ENCODE data around the gene VCPKMT.
A peak's percentile ranks its signal among the peaks of the same experiment; 100 is the strongest.

Gene VCPKMT
- 45.7 to 53.0 reads per million in 2 donors for total RNA-seq

DNA sequence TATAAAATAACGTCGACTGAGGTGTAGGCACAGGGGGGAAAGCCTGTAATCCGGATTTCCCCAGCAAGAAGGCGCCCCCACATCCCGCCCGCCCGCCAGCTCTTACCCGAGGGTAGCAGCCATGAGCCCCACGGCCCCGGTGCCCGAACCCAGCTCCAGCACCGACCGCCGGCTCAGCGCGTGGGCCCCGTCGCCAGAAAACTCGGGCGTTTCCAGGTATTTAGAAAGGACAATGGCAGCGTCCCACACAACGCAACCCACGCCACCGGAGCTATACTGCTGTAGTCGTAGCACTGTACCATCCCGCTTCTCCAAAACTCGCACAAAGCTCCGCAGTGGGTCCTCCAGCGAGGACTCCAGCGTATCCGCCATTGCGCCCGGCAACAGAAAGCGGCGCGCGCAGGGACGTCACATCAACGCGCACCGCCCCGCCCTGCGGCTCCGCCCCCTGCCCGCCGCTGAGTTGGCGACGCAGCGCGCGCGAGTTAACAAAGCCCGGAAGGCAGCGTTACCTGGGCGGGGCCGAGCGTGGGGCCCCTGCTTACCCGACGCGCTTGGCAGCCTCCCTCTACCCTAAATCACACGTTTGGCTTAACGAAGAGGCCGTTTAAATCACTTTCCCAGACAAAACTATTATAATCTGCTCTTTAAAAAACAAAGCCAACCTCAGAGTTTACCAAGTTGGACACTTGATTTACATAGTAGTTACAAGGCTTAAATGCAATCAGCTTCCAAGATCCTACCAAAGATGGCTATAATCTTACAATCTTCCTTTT lies at the start of gene VCPKMT:
VCPKMT (minus strand) TSS at position 392 of the 776 bp plus-strand sequence; CDS start at position 372, 20 bp downstream.
- DNase-seq = peak; percentile 89 to 96 (median 93)

- no peak for DNase-seq
These were observed 39.7 kb upstream of the VCPKMT start for GRCh38 chr14:50156111-50156510.

DNA sequence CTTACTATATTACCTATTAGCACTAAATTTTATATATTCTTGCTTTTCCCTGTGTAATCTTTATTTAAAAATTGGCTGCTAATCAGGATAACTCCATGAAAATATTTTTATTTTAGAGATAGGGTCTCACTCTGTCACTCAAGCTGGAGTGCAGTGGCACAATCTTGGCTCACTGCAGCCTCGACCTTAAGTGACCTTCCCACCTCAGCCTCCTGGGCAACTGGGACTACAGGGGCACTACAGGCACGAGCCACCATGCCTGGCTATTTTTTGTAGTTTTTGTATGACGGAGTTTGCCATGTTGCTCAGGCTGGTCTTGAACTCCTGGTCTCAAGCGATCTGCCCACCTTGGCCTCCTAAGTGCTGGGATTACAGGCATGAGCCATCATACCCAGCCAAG lies 32.4 kb upstream of the VCPKMT start:
- no peak for DNase-seq

DNA sequence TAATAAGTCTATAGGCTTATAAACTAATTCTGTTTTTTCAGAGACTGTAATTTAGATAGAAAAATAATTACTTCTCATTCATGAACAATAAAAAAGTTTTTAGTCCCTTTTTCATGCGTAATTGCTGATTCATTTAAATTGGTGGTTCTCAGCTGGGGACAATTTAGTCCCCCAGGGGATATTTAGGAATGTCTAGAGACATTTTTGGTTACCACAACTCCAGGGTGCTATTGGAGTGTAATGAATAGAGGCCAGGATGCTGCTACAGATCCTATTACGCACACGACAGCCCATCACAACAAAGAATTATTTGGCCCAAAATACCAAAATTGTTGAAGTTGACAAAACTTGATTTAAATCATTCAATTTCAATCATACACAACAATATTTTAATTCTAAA lies 22.8 kb upstream of the VCPKMT start:
- DNase-seq = no peak

DNA sequence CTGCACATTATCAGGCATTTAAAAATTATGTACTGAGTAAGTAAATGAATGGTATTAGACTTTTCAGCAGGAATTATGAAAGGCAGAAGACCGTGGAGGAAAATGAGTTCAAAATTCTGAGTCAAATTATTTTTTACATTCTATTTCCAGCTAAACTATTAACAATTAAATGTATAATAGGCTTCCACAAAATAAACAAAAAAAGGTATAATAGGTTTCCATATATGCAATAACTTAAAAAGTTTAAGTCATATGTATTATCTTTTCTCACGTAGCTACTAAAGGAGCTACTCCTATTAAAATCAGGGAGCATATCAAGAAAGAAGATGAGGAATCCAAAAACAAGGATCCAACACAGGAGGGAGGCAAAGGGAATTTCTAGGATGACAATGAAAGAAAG lies 11.4 kb upstream of the VCPKMT start:
- no peak for DNase-seq

DNA sequence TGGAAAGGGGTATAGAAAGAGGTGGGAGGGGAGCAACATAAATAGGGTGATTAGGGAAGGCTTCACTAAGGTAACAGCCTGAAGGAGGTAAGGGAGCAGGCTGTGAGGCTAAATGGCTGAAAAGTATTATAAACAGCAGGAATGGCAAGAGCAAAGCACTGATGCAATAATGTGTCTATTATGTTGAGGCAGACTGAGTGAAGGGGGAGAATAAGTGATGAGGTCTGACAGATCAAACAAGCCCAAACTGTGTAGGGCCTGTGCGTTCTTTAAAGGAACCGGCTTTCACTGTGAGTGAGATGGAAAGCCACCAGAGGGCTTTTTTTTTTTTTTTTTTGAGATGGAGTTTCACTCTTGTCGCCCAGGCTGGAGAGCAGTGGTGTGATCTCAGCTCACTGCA lies 6.7 kb upstream of the VCPKMT start:
- peak in 1 of 5 experiments; percentile 50 for DNase-seq

DNA sequence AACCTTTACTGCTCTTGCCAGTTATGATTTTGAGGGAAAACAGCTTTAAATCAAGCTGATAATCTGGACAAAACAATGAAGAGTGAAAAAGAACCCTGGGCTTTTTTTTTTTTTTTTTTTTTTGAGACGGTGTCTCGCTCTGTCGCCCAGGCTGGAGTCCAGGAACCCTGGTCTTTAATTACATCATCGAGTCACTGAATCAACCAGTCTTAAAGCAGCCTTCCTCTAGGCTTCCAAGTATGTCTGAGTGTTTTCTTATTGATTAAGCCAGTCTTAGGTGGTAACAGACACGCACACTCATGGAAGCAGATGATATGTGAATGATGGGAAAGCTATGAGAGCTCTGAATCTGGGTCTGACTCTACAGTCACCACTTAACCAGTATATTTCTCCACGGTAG lies 5.9 kb upstream of the VCPKMT start:
- DNase-seq = no peak

- no peak for DNase-seq
These were observed 5.1 kb upstream of the VCPKMT start for GRCh38 chr14:50121486-50121885.

- DNase-seq = no peak
These were observed 1.1 kb upstream of the VCPKMT start for GRCh38 chr14:50117456-50117855.

DNA sequence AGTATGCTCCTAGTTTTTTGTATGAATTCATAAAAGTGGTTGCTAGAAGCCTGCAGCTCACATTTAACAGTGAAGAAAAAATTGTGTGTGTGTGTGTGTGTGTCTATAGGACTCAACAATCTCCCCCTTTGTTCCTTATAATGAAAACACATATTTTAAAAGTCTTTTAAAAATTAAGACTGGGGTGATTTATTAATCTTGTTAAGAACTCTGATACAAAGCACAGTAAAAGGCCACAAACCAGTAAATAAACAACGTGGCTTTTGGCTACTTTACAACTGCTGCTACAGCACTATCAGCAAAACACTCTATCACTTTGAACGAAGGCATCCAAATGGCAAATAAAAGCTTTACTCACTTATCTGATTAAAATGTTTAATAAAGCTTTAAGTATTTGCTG lies 594 bp upstream of the VCPKMT start:
- no peak for DNase-seq

- no peak for DNase-seq
These were observed 2.9 kb downstream of the VCPKMT start for GRCh38 chr14:50113381-50114035.

DNA sequence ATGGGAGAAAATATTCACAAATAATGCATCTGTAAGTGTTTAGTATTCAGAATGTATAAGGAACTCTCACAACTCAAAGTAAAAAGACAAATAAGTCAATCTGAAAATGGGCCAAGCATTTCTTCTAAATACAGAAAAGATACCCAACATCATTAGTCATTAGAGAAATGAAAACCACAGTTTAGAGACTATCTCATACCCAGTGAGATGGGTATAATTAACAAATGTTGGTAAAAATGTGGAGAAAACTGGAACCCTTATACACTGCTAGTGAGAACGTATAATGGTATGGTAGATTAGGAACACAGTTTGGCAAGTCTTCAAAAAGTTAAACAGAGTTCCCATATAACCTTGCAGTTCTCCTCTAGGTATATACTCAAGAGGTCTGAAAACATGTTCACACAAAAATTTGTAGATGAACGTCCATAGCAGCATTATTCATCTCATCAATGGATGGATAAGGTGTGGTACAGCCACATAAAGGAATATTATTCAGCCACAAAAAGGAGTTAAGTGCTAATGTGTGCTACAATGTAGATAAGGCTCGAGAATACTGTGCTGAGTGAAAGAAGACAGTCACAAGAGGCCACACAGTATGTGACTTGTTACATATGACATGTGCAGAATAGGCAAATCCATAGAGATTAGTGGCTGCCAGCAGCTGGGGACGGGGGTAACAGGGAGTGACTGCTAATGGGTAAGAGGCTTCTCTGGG lies 5.9 kb downstream of the VCPKMT start:
- DNase-seq = no peak

DNA sequence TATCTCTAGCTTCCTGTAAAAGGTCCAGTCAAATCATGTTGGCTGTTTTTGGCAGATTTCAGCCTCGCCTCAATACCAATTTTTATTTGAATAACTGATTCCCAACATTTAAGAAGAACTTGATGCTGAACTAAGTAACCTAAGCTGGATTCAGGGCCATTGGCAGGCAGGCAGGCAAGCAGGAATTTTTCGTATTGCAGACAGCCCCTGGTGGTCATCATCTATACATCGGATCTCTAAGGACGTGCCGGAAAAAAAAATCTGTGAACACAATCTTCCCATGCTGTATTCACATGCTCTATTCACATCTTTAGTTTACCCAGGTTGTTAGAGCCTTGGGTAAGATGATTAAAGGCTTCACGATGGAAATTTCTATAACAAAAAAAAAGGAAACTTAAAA lies 7.0 kb downstream of the VCPKMT start:
- no peak for DNase-seq

DNA sequence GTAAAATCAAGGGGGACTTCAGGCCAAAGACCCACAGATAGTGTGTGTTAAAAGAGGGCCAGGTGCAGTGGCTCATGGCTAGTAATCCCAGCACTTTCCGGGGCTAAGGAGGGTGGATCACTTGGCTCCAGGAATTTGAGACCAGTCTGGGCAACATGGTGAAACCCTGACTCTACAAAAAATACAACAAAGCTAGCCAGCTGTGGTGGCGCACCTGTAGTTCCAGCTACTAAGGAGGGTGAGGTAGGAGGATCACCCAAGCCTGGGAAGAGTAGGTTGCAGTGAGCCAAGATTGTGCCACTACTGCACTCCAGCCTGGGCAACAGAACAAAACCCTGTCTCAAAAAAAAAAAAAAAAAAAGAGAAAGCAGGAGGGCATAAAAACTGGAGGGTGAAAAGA lies 8.5 kb downstream of the VCPKMT start:
- no peak for DNase-seq

DNA sequence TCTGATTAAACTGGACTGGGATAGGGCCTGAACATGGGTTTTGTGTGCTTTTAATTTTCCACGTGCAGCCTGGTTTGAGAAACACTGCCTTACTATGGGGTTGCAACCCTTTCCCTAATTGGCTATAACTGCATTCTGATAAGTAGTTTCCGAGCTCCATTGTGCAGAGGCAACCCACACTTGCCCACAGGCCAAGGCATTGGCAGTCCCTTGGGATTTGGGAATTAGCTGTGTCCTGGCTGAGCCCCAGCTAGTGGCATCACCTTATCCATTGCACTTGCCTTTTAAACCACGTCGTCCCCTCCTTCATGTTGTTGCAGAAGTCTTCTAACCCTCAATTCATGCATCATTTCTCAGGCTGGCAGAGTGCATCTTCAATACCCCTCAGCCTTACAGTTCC lies 10.2 kb downstream of the VCPKMT start:
- DNase-seq = no peak

- no peak for DNase-seq
These were observed 12.8 kb downstream of the VCPKMT start for GRCh38 chr14:50103558-50103957.

GRCh38 chr14:50101417-50101816 lies 15.0 kb downstream of the VCPKMT start:
- DNase-seq = no peak

DNA sequence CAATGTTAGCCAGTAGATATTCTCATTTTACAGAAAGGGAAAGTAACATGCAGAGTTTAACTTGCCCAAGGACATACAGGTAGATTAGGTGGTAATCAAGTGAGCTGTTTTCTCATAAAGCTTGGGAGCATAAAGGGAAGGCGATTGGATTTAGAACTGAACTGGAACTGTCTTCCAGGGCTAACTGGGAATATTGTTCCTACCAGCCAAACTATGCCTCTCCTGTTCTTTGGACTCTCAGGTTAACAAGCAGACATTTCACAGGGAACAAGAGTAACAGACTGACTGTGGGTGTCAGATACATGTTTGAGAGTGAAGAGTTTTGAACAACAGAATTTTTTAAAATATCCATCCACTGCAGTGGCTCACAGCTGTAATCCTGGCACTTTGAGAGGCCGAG lies 15.6 kb downstream of the VCPKMT start:
- DNase-seq = no peak

- DNase-seq = no peak
These were observed 17.0 kb downstream of the VCPKMT start for GRCh38 chr14:50099335-50099734.

- peak in 1 of 5 experiments; percentile 90 for DNase-seq
These were observed 20.5 kb downstream of the VCPKMT start for GRCh38 chr14:50095895-50096294.

- DNase-seq = no peak
These were observed 22.2 kb downstream of the VCPKMT start for GRCh38 chr14:50094056-50094755.

- DNase-seq = no peak
These were observed 22.9 kb downstream of the VCPKMT start for GRCh38 chr14:50093496-50093895.

DNA sequence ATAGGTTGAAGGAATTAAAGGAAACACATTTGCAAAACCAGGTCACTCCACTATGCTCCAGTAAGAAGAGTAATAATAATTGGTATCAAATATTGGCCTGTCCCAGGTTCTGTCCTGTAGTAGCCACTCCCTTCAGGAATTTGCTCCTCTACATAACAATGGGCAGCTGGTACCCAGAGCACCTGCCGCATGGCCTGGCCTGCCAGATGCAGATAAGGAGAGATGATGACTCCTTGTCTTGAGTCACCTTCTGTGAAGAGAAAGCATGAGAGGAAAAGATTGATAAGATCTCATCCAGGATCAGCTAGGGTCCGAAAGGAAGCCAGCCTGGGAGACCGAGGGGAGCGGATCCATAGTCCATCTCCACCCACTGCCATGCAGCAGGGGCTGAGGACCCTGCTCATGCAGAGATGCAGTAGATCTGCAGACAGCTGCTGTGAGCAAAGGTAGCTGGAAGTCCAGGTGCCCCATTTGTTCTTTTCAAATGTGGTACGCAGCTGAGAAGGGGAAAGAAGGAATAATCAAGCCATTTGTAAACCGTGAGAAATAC lies 24.3 kb downstream of the VCPKMT start:
- DNase-seq = no peak

All from T-helper 2 cell (primary cell).